Stomach smooth muscle (tissue), 2 donors: ENCODE measurements around the gene SLC9A8.

ENCODE experiments used
- H3K27ac ChIP-seq: one replicate; pipeline ENCODE4 v1.7.0; 2013; ENCODE audit warnings: mild to moderate bottlenecking, low read length, inconsistent platforms
- H3K27me3 ChIP-seq, 2 donors: one replicate each; pipeline ENCODE4 v1.7.0; 2013; ENCODE audit warnings: low read length in 2 of 2; ENCODE audit not compliant: insufficient read depth in 2 of 2, control insufficient read depth in 1 of 2
- H3K36me3 ChIP-seq, 2 donors: one replicate each; pipeline ENCODE4 v1.7.0; 2013; ENCODE audit warnings: low read length in 2 of 2; ENCODE audit not compliant: control insufficient read depth in 2 of 2, insufficient read depth in 2 of 2
- H3K4me1 ChIP-seq: one replicate; pipeline ENCODE4 v1.7.0; 2013; ENCODE audit warnings: low read length; ENCODE audit not compliant: control insufficient read depth, insufficient read depth
- H3K4me3 ChIP-seq, 2 donors: one replicate each; pipeline ENCODE4 v1.7.0; 2013; ENCODE audit warnings: low read length in 2 of 2
- H3K9ac ChIP-seq, 2 donors: one replicate each; pipeline ENCODE4 v1.7.0; 2013; ENCODE audit warnings: low read length in 2 of 2, mild to moderate bottlenecking in 1 of 2
- H3K9me3 ChIP-seq, 2 donors: one replicate each; pipeline ENCODE4 v1.7.0; 2013; ENCODE audit warnings: low read length in 2 of 2; ENCODE audit not compliant: control insufficient read depth in 2 of 2
- donor health status: healthy.
- donor health status: Pancreatic carcinoma.

Gene SLC9A8

DNA sequence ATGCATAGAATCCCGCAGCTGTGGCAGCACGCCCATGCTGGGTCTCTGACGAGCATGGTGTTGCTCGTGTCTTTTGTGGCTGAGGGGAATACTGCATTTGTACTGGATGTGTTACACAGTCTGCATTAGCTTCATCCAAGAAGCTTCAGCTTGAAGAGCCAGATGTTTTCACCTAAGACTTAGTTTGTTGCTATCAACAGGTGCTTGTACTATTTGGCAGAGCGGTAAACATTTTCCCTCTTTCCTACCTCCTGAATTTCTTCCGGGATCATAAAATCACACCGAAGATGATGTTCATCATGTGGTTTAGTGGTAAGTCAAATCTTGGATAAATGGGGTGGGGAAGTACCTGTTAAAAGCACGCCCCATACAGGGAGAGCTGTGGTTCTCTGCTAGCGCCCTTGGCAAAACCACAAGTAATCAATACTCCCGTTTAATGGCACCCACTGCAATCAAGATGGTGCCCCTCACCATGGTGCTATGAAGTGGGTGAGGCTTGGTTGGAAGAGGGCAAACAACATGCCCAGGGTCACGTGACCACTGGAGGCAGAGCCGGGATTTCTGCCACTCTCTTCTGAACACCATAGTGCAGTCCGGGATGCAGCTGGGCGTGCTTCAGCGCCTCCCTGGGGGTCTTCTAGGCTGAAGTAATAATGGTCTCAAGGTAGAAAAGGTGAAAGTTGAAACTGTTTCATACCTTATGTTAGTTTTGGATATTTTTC is 68.3 kb downstream of the SLC9A8 start:
- no peaks in the 10 kb centered on the region for H3K27me3 ChIP-seq
- H3K4me1 ChIP-seq = peaks cover 10% of the 10 kb centered on the region
- H3K4me3 ChIP-seq = no peak overlapping the region
- no peak overlapping the region for H3K27ac ChIP-seq
- peaks cover 15 to 26% of the 10 kb centered on the region in 2 donors for H3K36me3 ChIP-seq
- H3K9me3 ChIP-seq = no peaks in the 10 kb centered on the region
- H3K9ac ChIP-seq = no peak overlapping the region

DNA sequence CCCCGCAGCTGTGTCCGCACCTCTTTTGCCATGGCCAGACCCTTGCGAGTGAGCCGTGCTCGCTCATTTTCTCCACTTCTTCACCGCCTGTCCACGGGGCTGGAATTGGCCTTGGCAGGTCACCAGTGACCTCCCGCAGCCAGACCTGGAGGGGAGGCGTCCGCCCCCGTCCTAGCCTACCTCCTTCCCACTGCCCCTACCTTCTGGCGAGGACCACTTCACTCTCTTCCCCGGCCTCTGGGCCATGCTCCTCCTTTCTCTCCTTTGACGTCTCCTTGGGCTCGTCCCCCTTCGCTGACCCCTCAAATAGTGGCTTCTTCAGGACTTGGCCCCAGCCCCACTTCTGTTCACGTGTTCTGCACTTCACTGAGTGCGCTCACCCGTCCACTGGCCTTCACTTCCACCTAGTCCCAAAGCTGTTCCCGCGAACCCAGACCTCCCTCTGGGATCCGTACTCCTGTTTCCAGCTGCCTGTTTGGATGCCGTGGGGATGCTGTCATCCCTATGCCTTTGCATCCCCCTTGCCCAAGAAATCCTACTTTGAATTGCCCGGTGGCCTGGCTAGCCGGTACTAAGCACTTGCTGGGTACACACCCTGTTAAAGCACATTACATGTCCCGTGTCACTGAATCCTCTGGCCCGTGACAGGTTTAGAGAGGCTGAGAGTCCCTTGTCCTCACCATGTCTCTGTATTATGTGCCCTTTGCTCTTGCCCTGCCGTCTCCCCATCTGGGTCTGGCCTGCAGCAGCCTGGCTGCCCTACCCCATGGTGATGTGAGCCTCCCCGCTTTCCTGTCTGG is 69.7 kb downstream of the SLC9A8 start:
- H3K4me1 ChIP-seq = peaks cover 13% of the 10 kb centered on the region
- peaks cover 15 to 35% of the 10 kb centered on the region in 2 donors for H3K36me3 ChIP-seq
- no peaks in the 10 kb centered on the region for H3K9me3 ChIP-seq
- no peak overlapping the region for H3K27ac ChIP-seq
- H3K4me3 ChIP-seq = no peak overlapping the region
- H3K9ac ChIP-seq = no peak overlapping the region
- no peaks in the 10 kb centered on the region for H3K27me3 ChIP-seq

- Histone ChIP-seq H3K4me1 (peaks cover 22% of the 10 kb centered on the region), H3K9ac (no peak overlapping the region), H3K4me3 (no peak overlapping the region), H3K27me3 (no peaks in the 10 kb centered on the region), H3K27ac (no peak overlapping the region), H3K36me3 (peaks cover 18 to 35% of the 10 kb centered on the region in 2 donors), H3K9me3 (no peaks in the 10 kb centered on the region)
These were observed 70.7 kb downstream of the SLC9A8 start for GRCh38 chr20:49883246-49883802.

GRCh38 chr20:49885558-49886332 is 73.1 kb downstream of the SLC9A8 start:
- no peak overlapping the region for H3K4me3 ChIP-seq
- no peaks in the 10 kb centered on the region for H3K9me3 ChIP-seq
- H3K36me3 ChIP-seq = peaks cover 22 to 31% of the 10 kb centered on the region in 2 donors
- H3K27ac ChIP-seq = no peak overlapping the region
- no peaks in the 10 kb centered on the region for H3K27me3 ChIP-seq
- no peak overlapping the region for H3K9ac ChIP-seq
- H3K4me1 ChIP-seq = peaks cover 32% of the 10 kb centered on the region

DNA sequence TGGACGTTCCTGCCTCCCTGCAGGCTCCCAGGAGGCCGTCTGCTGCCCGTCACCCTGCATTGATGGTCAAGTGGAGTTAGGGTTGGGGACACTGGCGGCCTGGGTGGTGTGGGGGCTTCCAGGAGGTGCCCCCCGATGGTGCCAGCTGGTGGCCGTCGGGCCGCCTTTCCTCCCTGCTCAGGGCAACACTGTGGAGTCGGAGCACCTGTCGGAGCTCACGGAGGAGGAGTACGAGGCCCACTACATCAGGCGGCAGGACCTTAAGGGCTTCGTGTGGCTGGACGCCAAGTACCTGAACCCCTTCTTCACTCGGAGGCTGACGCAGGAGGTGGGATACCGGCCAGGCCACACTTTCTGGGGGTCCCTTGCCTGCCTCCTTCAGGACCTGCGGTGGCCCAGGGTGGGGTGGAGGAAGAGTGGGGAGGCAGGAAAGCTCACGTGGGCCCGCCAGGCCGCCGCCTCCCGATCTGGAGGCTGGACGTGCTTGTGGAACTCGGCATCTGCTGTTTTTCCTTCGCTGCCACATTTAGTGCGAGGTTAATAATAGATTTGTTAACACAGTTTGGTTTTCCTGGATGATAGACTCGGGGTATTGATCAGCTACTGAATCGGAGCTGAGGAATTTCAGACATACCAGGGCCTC is 74.1 kb downstream of the SLC9A8 start:
- peak overlapping the region; percentile 18 for H3K27ac ChIP-seq
- H3K9ac ChIP-seq = no peak overlapping the region
- H3K4me1 ChIP-seq = peaks cover 38% of the 10 kb centered on the region
- H3K36me3 ChIP-seq = peaks cover 22 to 28% of the 10 kb centered on the region in 2 donors
- no peak overlapping the region for H3K4me3 ChIP-seq
- H3K9me3 ChIP-seq = no peaks in the 10 kb centered on the region
- no peaks in the 10 kb centered on the region for H3K27me3 ChIP-seq

DNA sequence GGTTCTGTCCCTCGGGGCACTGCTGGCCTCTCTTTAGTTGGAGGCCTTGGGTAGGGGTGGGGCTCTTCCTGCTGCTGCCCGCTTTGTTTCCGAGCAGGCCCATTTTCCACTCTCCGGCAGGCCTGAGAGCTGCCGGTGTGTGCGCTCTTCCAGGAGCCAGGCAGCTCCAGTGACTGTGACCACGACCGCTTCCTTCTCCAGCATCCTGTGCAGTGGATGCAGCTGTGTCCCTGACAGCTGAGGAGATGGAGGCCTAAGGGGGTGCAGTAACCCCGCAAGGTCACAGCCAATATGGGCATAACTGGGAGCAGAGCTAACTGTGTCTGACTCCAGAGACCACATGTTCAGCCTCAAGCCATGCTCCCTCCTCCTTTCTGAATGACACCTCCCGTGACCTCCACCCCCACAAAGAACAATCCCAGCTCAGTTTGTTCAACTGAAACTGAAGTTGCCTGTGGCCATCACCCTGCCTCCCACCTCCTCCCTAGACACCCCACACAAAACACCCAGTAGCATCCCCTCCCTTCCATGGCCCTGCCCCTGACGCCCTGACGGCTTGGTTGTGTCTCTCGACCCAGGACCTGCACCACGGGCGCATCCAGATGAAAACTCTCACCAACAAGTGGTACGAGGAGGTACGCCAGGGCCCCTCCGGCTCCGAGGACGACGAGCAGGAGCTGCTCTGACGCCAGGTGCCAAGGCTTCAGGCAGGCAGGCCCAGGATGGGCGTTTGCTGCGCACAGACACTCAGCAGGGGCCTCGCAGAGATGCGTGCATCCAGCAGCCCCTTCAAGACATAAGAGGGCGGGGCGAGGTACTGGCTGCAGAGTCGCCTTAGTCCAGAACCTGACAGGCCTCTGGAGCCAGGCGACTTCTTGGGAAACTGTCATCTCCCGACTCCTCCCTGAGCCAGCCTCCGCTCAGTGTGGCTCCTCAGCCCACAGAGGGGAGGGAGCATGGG is 74.9 kb downstream of the SLC9A8 start:
- no peak overlapping the region for H3K4me3 ChIP-seq
- H3K9me3 ChIP-seq = no peaks in the 10 kb centered on the region
- H3K4me1 ChIP-seq = peaks cover 38% of the 10 kb centered on the region
- no peak overlapping the region for H3K9ac ChIP-seq
- peak overlapping the region; percentile 37 for H3K27ac ChIP-seq
- H3K27me3 ChIP-seq = no peaks in the 10 kb centered on the region
- H3K36me3 ChIP-seq = peaks cover 22 to 28% of the 10 kb centered on the region in 2 donors

DNA sequence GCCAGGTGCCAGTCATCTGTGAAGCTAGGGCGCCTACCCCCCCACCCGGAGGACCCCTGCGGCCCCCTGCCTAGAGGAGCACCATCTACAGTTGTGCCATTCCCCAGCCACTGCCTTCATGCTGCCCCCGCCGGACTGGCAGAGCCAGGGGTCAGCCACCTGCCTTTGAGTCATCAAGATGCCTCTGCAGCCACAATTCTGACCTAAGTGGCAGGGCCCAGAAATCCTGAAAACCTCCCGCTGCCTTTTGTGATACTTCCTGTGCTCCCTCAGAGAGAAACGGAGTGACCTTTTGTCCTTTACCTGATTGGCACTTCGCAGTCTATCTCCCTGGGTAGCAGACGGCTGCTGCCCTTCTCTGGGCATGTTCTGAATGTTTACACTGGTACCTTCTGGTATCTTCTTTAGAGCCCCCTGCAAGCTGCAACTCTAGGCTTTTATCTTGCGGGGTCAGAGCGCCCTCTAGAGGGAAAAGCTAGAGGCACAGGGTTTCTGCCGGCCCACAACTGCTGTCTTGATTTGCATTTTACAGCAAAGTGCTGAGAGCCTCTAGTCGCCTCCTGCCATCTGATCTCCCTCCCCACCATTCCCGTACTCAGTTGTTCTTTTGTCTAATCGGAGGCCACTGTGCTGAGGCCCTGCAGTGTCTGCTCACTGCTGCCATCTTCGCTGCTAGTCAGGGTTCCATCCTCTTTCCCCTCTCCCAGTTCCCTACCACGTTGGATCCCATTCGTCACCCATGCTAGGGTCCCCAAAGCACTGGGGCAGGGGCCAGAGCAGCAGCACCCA is 75.8 kb downstream of the SLC9A8 start:
- Histone ChIP-seq H3K36me3 (peaks cover 21 to 25% of the 10 kb centered on the region in 2 donors), H3K27ac (no peak overlapping the region), H3K4me3 (no peak overlapping the region), H3K27me3 (no peaks in the 10 kb centered on the region), H3K4me1 (peaks cover 40% of the 10 kb centered on the region), H3K9ac (no peak overlapping the region), H3K9me3 (no peaks in the 10 kb centered on the region)

GRCh38 chr20:49889001-49889934 is 76.6 kb downstream of the SLC9A8 start:
- Histone ChIP-seq H3K4me3 (no peak overlapping the region), H3K9me3 (no peaks in the 10 kb centered on the region), H3K27ac (no peak overlapping the region), H3K4me1 (peaks cover 43% of the 10 kb centered on the region), H3K36me3 (peaks cover 15 to 19% of the 10 kb centered on the region in 2 donors), H3K9ac (no peak overlapping the region), H3K27me3 (no peaks in the 10 kb centered on the region)
